Keratinocyte (primary cell): ENCODE data around the gene PROM1. TPM values are rescaled to one million over a fixed set of nuclear protein-coding genes. Genes with fewer than 3 reads are reported as not detected.

ENCODE experiments used
- DNase-seq: peaks from one replicate; pipeline ENCODE4 v3.0.0-alpha.2; 2011; ENCODE audit warnings: low read depth, missing footprints, low spot score
- FAIRE-seq: peaks from 2 replicates; lab custom pipeline; 2011; peaks lifted over from hg19 to GRCh38; lab: Jason Lieb, UNC
- H2AFZ ChIP-seq: 2 replicates; pipeline ENCODE4 v1.6.0; 2012; ENCODE audit warnings: low read length, control low read depth, inconsistent platforms; ENCODE audit not compliant: control insufficient read depth
- H3K27ac ChIP-seq: 2 replicates; pipeline ENCODE4 v1.5.1; 2011; ENCODE audit warnings: low read length; ENCODE audit not compliant: control insufficient read depth, insufficient read depth
- H3K27me3 ChIP-seq: 3 replicates; pipeline ENCODE4 v1.6.0; 2011; ENCODE audit warnings: low read length; ENCODE audit not compliant: control insufficient read depth, insufficient read depth; ENCODE audit errors: extremely low read depth
- H3K36me3 ChIP-seq, 2 experiments: 2 replicates in 1 of 2; 3 replicates in 1 of 2; pipeline ENCODE4 v1.5.1; 2011; ENCODE audit warnings: low read length in 2 of 2, mild to moderate bottlenecking in 1 of 2; ENCODE audit not compliant: control insufficient read depth in 2 of 2, insufficient read depth in 2 of 2; ENCODE audit errors: extremely low read depth in 1 of 2
- H3K4me1 ChIP-seq: 3 replicates; pipeline ENCODE4 v1.5.1; 2011; ENCODE audit warnings: low read length; ENCODE audit not compliant: control insufficient read depth, insufficient read depth; ENCODE audit errors: extremely low read depth
- H3K4me2 ChIP-seq: 3 replicates; pipeline ENCODE4 v1.6.0; 2011; ENCODE audit warnings: low read depth, low read length; ENCODE audit not compliant: control insufficient read depth, insufficient read depth; ENCODE audit errors: extremely low read depth
- H3K4me3 ChIP-seq, 3 experiments: fragments of 200-600 bp in 1 of 3; sonication (generic) in 1 of 3; 2 replicates in 2 of 3; 3 replicates in 1 of 3; pipeline ENCODE4 v1.5.1; 2011 to 2016; ENCODE audit warnings: low read length in 3 of 3, mild to moderate bottlenecking in 3 of 3, control low read depth in 2 of 3, inconsistent platforms in 1 of 3, low read depth in 1 of 3, mixed read lengths in 1 of 3, mixed run types in 1 of 3, moderate library complexity in 1 of 3; ENCODE audit not compliant: control insufficient read depth in 2 of 3, insufficient read depth in 2 of 3; ENCODE audit errors: extremely low read depth in 1 of 3
- H3K79me2 ChIP-seq: 2 replicates; pipeline ENCODE4 v1.6.0; 2012; ENCODE audit warnings: low read length; ENCODE audit not compliant: control insufficient read depth, insufficient read depth
- H3K9ac ChIP-seq: 3 replicates; pipeline ENCODE4 v1.6.0; 2011; ENCODE audit warnings: low read length; ENCODE audit not compliant: control insufficient read depth, insufficient read depth; ENCODE audit errors: extremely low read depth
- H3K9me1 ChIP-seq: 3 replicates; pipeline ENCODE4 v1.6.0; 2011; ENCODE audit warnings: low read length; ENCODE audit not compliant: control insufficient read depth, insufficient read depth; ENCODE audit errors: extremely low read depth
- H3K9me3 ChIP-seq: 2 replicates; pipeline ENCODE4 v1.5.1; 2012; ENCODE audit warnings: low read depth, low read length; ENCODE audit not compliant: control insufficient read depth
- H4K20me1 ChIP-seq: 3 replicates; pipeline ENCODE4 v1.6.0; 2011; ENCODE audit warnings: low read length; ENCODE audit not compliant: control insufficient read depth, insufficient read depth; ENCODE audit errors: extremely low read depth
- EZH2 ChIP-seq: IDR thresholded peaks from one replicate; pipeline ENCODE4 v1.6.1; 2012; ENCODE audit warnings: inconsistent platforms, mild to moderate bottlenecking, low read length, moderate library complexity
- dilution Hi-C: fragments of 300-500 bp; cut with MboI; formaldehyde crosslinking; loops from one replicate; pipeline ENCODE4 v1.7.0; 2020; ENCODE audit warnings: low sequenced_read_pairs; ENCODE audit not compliant: extremely low pct_ligation_motif_present
- polyA plus RNA-seq, 5 experiments: library from polyadenylated mRNA; depleted of rRNA in 3 of 5; stranded (reverse) in 3 of 5; stranded (forward) in 1 of 5; unstranded in 1 of 5; fragments of >200 nt; gene quantifications; 1 replicate in 1 of 5; 2 replicates in 3 of 5; 3 replicates in 1 of 5; pipeline versions ENCODE4 v1.2.1 to v1.2.3, GENCODE V29; 2011 to 2012; ENCODE audit warnings: missing spikeins in 2 of 5, low read depth in 1 of 5, low replicate concordance in 1 of 5
- TF ChIP-seq, protein P1 (sequence below), 3 experiments: IDR thresholded peaks in 1 of 3; conservative IDR thresholded peaks in 1 of 3; optimal IDR thresholded peaks in 1 of 3; 2 replicates in 2 of 3; 3 replicates in 1 of 3; pipeline versions ENCODE3 to v1.5.1; 2011; ENCODE audit warnings: low read length in 3 of 3, mild to moderate bottlenecking in 3 of 3, moderate library complexity in 2 of 3, control low read depth in 1 of 3, inconsistent platforms in 1 of 3; ENCODE audit not compliant: insufficient read depth in 2 of 3; ENCODE audit errors: extremely low read depth in 1 of 3

Gene PROM1
- polyA plus RNA-seq, 1 donor (not counting 4 experiments of a cell fraction or from before 2014, with no cell fraction given), result not detected

DNA sequence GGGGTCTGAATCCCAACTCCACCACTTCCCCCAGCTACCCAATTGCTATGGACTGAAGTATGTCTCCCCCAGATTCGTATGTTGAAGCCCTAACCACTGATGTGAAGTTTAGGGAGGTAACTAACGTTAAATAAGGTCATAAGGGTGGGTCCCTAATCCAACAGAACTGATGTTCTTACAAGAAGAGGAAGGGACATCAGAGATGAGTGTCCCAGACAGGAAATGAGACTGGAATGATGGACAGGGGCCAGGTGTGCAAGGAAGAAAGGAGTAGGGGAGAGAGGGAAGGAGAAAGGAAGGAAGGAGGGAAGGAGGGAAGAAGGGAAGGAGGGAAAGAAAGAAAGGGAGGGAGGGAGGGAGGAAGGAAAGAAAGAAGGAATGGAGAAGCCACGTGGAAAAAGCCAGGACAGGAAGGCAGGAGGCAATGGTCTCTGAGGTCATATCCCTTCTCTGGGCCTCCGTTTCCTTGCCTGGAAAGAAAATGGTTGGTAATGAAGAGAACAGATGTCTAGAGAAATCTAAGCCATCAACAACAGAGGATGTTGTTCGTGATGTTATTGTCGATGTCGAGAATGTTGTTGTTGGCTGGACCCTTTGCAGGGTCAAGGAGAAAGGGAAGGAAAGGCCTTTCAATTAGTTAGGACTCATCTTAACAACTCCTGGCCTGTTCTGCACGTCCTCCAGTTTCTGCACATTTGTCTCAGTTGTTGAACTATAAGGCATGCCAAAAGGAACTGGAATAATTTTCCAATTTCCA, 61.8 kb downstream of the PROM1 start:
- no peaks in the 10 kb centered on the region for H3K9me3 ChIP-seq
- no peak for FAIRE-seq

DNA sequence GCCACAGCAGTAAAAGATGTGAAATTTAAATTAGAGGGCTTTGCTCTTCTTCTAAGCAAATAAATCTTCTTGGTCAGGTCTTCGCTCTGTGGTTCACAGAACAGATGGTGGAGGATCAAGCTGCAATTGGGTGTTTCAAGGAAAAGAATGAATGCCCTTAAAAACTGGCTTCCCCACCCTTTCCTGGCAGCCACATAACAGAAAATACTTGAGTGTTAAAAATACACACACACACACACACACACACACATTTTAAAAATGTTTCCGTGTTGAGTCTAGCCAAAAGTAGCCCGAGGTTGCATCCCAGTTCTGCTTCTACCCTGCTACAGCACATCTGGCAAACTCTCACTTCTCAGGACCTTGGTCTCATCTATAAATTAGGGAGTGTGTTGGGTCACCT, 64.2 kb downstream of the PROM1 start:
- no peaks in the 10 kb centered on the region for H3K9me3 ChIP-seq
- no peak overlapping the region for H3K4me2 ChIP-seq
- dilution Hi-C loops, result no loop called here
- no peaks in the 10 kb centered on the region for H4K20me1 ChIP-seq
- no peak for TF ChIP-seq EZH2
- TF ChIP-seq, protein P1, sequence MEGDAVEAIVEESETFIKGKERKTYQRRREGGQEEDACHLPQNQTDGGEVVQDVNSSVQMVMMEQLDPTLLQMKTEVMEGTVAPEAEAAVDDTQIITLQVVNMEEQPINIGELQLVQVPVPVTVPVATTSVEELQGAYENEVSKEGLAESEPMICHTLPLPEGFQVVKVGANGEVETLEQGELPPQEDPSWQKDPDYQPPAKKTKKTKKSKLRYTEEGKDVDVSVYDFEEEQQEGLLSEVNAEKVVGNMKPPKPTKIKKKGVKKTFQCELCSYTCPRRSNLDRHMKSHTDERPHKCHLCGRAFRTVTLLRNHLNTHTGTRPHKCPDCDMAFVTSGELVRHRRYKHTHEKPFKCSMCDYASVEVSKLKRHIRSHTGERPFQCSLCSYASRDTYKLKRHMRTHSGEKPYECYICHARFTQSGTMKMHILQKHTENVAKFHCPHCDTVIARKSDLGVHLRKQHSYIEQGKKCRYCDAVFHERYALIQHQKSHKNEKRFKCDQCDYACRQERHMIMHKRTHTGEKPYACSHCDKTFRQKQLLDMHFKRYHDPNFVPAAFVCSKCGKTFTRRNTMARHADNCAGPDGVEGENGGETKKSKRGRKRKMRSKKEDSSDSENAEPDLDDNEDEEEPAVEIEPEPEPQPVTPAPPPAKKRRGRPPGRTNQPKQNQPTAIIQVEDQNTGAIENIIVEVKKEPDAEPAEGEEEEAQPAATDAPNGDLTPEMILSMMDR (optimal IDR thresholded peaks at IDR 0.05 in 1 of 3, IDR thresholded peaks at IDR 0.05 in 1 of 3, conservative IDR thresholded peaks at IDR 0.05 in 1 of 3; ENCODE audit: extremely low read depth in 1 of 3, insufficient read depth in 2 of 3, low read length in 3 of 3), result no peak
- no peaks in the 10 kb centered on the region for H3K79me2 ChIP-seq
- H3K27me3 ChIP-seq, result peaks cover 16% of the 10 kb centered on the region
- FAIRE-seq (no peak), DNase-seq (no peak)
- no peaks in the 10 kb centered on the region for H3K36me3 ChIP-seq
- no peak overlapping the region for H2AFZ ChIP-seq
- H3K9me1 ChIP-seq, result no peaks in the 10 kb centered on the region
- H3K9ac ChIP-seq, result no peak overlapping the region
- no peak overlapping the region for H3K4me3 ChIP-seq
- H3K27ac ChIP-seq, result no peak overlapping the region
- H3K4me1 ChIP-seq, result no peaks in the 10 kb centered on the region

More for the DNA sequence above, 61.8 kb downstream of the PROM1 start:
- dilution Hi-C loops, result no loop called here
- no peaks in the 10 kb centered on the region for H3K79me2 ChIP-seq
- H2AFZ ChIP-seq, result no peak overlapping the region
- no peaks in the 10 kb centered on the region for H3K4me1 ChIP-seq
- no peak overlapping the region for H3K9ac ChIP-seq
- H3K36me3 ChIP-seq, result no peaks in the 10 kb centered on the region
- H3K4me3 ChIP-seq, result no peak overlapping the region
- no peak for TF ChIP-seq EZH2
- TF ChIP-seq, protein P1 (optimal IDR thresholded peaks at IDR 0.05 in 1 of 3, IDR thresholded peaks at IDR 0.05 in 1 of 3, conservative IDR thresholded peaks at IDR 0.05 in 1 of 3; ENCODE audit: extremely low read depth in 1 of 3, insufficient read depth in 2 of 3, low read length in 3 of 3), result no peak
- no peaks in the 10 kb centered on the region for H3K9me1 ChIP-seq
- no peak overlapping the region for H3K4me2 ChIP-seq
- peaks cover 20% of the 10 kb centered on the region for H3K27me3 ChIP-seq
- DNase-seq, result no peak
- H4K20me1 ChIP-seq, result no peaks in the 10 kb centered on the region
- no peak overlapping the region for H3K27ac ChIP-seq
